Stimulated activated CD4-positive, alpha-beta T cell treated with anti-CD3 and anti-CD28 coated beads, Interleukin-4, amount 100 ng/mL, for 24 hours (primary cell): Measurements from ENCODE around the gene ZNF143.
A peak's percentile ranks its signal among the peaks of the same experiment; 100 is the strongest.

Source experiments
- DNase-seq: peaks from one replicate; pipeline ENCODE4 v3.0.0-alpha.2; 2020

The ZNF143 gene

DNA sequence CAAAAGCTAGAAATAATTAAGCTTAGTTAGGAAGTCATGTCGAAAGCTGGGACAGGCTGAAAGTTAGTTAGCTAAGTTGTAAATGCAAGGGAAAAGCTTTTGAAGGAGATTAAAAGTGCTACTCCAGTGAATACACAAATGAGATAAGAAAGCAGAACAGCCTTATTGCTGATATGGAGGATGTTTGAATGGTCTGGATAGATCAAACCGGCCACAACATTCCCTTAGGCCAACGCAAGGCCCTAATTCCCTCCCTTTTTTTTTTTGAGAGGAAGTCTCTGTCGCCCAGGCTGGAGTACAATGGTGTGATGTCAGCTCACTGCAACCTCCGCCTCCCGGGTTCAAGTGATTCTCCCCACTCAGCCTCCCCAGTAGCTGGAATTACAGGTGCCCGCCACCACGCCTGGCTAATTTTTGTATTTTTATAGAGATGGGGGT, 89.4 kb downstream of the ZNF143 start:
- DNase-seq, result no peak

DNA sequence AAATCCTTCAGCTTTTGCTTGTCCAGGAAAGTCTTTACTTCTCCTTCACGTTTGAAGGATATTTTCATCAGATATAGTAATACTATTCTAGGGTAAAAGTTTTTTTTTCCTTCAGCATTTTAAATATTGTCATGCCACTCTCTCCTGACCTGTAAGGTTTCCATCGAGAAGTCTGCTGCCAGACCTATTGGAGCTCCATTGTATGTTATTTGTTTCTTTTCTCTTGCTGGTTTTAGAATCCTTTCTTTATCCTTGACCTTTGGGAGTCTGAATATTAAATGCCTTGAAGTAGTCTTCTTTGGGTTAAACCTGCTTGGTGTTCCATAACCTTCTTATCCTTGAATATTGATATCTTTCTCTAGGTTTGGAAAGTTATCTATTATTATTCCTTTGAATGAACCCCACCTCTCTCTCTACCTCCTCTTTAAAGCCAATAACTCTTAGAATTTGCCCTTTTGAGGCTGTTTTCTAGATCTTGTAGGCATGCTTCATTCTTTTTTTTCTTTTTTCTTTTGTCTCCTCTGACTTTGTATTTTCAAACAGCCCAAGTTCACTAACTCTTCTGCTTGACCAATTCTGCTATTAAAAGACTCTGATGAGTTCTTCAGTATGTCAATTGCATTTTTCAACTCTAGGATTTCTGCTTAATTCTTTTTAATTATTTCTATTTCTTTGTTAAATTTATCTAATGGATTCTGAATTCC, 100.6 kb downstream of the ZNF143 start:
- no peak for DNase-seq

DNA sequence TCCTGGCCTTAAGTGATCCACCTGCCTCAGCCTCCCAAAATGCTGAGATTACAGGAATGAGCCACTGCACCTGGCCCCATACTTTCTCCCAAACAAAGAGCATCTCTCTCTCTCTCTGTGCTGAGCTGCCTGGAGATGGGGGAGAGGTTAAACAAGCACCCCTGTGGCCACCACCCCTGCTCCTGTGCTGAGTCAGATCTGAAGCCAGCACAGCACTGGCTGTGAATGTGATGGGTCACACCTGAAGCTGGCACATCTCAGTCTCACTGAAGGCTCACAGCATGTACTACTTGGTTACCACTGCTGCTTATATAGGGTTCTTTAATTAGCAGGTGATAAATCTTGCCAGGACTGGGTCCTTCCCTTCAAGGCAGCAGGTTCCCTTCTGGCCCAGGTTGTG, 101.9 kb downstream of the ZNF143 start:
- no peak for DNase-seq

DNA sequence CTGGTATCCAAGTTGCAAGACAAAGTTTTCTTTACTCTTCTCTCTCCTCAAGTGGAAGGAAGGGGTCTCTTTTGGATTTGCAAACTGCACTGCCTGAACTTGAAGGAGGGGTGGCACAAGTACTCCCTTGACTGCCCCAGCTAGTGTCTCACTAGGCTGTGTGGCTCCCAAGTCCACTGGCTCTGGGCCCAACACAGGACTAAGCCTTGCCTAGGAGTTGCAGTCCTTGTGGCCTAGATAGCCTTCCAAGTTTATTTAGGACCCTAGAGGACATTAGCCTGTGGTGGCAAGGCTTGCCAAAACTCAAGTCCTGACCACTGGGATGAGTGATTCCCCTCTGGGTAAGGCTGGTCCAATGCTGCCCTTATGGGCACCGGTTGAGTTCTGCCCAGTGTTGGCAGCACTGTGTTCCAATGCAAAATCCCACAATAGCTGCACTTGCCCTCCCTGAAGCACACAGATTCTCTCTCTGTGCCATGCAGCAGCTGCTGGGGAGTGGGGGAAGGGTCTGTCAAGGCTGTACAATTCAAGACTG, 102.5 kb downstream of the ZNF143 start:
- no peak for DNase-seq

DNA sequence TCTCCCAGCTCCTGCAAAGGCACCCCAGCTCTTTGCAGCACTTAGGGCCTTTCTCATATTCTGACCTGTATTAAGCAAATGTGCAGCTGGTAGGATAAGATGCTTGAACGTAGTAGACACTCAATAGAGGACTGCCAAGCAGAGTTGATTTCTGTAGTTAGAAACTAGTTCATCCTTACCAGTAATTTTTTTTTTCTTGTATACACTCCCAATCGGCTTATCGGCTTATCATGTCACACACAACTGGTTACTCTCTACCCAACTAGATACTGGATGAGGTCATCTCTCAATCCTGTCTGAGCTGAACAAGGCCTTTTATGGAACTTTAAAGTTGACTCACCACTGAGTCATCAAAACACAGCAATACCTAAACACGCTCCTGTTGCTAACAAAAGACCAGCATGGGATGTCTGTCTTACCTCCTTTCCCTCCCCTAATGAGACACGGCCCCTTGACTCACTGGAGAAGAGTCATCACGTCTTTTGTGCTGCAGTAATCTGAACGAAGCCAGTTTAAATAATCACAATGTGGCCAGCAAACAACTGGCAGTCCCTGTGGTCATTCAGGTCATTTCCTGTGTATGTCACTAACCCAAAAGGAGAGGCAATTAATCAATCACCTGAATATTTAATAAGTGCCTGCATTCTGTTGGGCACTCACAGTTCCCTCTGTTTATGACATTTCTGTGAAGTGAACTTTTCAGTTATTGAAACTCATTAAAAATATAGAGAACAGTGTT, 105.2 kb downstream of the ZNF143 start:
- peak; percentile 77 for DNase-seq

DNA sequence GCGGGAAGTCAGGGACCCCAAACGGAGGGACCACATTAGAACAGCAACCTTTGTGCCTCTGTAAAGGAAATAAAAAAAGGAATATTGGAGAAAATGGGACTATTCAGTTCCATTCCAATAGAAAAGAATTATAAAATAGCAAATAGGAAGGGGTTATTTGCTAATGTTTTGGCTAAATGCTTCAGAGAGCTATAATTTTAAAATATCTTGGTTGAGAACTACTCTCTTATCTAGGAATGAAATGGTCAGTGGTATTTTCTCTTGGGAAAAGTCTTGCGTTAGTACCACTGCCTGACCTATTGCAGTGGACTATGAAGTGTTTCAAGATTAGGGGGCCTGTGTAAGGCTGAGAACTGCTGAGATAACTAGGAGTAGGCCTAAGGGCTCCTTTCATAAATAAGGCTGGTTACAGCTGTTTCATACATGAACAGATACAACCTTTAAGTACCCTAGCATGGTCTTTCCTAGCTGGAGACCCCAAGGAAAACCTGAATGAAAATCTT, 105.8 kb downstream of the ZNF143 start:
- no peak for DNase-seq

DNA sequence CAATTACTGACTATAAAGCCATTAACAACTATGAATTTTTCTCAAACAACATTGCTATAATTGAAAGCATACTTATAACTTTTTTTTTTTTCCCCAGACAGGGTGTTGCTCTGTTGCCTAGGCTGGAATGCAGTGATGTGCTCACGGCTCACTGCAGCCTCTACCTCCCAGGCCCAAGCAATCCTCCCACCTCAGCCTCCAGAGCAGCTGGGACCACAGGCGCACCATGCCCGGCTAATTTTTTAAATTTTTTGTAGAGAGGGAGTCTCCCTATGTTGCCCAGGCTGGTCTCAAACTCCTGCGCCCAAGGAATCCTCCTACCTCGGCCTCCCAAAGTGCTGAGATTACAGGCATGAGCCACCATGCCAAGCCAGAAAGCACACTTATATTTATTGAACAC, 106.6 kb downstream of the ZNF143 start:
- no peak for DNase-seq

DNA sequence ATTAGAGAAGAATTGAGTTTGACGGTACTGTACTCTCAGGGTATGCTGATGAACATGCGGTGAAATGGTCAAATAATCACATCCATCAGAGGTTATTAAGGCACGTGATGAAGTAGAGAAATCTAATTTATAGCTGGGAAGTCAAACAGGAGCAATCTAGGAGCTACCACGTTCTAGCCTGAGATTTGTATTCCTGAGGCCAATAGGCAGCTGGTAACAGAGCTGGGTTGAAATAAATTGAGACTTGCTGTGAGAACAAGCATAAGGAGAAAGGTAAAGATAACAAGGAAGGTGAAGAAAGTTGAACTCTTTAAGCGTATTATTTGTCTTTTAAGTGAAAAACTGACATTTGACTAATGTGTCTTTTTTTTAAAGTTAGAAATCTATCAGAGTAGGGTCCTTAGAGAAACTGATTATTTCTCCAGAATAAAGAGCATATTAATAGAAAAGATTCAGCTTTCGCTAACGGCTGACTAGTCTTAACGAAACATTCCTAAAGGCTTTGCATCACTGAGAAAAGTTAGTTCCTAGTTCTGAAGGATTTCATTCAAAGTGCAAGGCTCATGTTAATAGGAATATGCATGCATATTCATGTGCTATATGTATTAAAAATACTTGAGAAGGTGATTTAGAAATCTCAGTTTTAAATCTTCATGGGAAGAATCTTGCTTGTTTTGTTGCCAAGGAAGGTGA, 107.5 kb downstream of the ZNF143 start:
- no peak for DNase-seq

DNA sequence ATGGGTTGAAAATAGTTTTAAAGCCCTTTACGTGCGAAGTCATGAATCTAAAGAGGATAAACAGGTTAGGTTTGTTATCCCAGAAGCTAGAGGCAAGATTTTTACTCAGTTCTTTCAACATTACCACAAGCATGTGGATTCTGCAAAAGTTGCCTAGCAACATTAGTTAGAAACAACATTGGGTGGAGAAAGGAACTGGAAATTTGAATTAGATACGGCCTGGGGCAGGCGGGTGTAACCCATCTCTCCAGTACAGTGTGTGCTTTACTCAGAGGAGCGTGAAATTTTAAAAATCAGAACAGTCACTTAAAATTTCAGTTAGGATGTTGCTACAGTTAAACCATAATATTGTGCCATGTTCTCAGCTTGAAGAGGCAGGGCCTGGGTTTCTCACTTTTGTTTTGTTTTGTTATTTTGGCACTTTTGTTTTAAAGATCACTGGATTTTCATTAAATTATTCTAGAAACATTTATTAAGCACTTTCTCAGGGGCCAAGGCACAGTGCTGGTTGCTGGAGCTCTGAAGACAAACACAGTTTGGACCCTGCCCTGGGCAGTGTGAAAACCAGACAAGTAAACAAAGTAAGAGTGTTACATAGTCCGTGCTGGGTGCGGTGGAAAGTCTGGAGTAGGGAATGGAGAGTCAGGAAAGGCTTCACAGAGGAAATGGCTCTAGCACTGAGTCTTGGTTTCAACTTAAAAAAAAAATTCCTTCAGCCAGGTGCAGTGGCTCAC, 108.2 kb downstream of the ZNF143 start:
- no peak for DNase-seq

DNA sequence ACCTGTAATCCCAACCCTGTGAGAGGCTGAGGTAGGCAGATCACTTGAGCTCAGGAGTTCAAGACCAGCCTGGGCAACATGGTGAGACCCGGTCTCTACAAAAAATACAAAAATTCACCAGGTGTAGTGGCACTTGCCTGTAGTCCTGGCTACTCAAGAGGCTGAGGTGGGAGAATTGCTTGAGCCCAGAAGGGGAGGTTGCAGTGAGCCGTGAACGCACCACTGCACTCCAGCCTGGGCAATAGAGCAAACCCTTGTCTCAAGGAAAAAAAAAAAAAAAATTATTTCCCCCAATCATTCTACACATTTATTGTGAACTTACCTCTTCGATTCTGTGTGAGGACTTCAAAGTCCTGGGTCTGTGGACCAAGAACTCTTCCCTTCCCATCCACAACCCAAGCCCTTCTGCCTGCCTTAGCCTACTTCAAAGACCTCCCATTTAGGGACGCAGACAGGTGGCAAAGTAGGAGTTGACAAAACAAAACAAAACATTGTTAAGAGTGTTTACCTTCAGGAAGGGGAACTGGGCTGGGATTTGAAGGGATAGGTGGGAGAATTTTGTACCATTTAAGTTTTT, 108.9 kb downstream of the ZNF143 start:
- no peak for DNase-seq

DNA sequence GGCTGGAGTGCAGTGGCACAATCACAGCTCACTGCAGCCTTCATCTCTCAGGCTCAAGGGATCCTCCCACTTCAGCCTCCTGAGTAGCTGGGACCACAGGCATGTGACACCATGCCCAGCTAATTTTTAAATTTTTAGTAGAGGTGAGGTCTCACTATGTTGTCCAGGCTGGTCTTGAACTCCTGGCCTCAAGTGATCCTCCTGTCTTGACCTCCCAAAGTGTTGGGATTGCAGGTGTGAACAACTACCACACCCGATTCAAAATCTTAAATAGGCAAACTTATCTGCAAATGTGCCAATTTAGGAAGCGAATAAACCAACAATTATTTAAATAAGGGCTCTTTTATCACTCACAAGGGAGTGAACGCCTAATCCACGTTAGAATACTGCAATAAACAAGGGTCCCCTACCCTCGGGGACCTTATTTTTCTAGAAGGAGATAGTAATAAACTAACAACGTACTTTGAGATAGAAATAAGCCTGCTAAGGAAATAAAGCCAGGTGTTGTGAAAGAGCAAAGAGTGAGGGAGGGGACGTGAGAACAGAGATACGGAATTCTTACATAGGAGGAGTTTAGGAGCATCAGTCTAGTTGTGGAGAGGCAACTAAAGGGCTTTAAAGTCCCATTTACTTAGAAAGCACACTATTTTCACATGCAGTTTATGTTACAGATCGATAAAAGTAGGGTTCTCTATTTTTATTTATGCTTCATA, 109.7 kb downstream of the ZNF143 start:
- DNase-seq, result no peak

DNA sequence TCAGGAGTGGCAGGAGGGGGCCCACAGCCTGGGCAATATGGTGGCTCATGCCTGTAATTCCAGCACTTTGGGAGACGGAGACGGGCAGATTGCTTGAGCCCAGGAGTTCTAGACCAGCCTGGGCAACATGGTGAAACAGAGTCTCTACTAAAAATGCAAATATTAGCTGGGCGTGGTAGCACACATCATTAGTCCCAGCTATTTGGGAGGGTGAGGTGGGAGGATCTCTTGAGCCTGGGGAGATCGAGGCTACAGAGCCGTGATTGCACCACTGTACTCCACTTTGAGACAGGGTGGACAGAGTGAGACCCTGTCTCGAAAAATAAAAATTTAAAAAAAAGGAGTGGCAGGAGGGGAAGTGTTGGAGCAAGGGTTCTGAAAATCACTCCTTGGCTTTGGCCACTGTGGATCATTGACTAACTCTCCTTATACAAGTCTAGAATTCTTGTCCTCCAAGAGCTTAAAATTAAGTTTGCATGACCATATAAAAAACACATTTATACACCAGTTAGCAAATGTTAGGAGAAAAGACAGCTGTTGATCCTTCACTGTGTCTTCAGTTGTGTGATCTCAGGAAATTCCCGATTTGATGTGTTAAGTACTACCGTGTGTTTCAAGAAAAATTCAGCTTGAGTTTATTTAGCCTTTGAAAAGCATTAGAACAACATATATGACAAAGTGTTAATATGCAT, 110.4 kb downstream of the ZNF143 start:
- DNase-seq, result no peak

DNA sequence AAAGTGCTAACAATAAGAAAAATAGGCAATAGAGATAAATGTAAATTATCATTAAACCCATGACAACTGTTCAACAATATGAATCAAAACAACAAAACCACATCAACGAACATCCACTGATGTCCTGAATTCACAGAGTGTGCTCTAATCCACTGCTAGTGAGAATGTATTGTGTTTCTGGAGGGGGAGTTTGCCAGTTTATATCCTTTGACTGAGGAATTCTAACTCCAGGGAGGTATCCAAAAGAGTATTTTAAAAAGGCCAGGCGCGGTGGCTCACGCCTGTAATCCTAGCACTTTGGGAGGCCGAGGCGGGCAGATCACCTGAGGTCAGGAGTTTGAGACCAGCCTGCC, 110.9 kb downstream of the ZNF143 start:
- DNase-seq, result no peak

DNA sequence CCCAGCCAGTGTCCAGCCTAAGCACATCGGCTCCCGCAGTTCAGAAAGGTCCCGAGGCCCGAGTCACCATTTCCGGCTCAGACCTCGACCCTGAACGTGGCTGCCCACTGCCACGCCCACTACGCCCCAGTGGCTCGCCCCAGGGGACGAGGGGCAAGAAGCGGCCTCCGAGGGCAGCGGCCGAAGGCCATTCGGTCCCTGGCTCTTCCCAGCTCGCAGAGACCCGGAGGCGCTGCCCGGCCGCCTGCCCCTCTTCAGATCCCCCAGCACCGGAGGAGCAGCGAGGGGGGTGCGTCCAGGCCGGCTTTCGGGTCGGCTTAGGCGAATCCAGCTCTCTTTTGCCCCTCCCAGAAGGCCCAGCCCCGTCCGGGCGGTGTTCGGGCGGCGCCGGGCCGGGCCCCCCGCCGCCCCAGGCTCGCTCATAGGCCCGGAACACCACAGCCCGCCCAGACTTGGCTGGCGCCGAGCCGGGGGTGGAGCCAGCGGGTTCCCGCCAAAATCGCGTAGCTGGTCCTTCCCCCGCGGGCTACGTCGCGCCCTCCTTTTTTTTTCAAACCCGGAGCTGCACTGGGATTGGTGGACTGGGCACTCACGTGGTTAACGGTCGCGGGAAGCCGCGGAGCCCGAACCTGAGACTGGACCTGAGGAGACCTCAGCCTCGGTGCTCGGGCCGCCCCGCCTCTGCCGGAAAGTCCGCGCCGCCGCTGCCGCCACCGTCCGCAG, 112.4 kb downstream of the ZNF143 start, which contains the start of gene WEE1:
WEE1 (plus strand) TSS at position 619 of the 723 bp plus-strand sequence. CDS start 264 bp downstream, outside the sequence.
- peak; percentile 97 for DNase-seq

DNA sequence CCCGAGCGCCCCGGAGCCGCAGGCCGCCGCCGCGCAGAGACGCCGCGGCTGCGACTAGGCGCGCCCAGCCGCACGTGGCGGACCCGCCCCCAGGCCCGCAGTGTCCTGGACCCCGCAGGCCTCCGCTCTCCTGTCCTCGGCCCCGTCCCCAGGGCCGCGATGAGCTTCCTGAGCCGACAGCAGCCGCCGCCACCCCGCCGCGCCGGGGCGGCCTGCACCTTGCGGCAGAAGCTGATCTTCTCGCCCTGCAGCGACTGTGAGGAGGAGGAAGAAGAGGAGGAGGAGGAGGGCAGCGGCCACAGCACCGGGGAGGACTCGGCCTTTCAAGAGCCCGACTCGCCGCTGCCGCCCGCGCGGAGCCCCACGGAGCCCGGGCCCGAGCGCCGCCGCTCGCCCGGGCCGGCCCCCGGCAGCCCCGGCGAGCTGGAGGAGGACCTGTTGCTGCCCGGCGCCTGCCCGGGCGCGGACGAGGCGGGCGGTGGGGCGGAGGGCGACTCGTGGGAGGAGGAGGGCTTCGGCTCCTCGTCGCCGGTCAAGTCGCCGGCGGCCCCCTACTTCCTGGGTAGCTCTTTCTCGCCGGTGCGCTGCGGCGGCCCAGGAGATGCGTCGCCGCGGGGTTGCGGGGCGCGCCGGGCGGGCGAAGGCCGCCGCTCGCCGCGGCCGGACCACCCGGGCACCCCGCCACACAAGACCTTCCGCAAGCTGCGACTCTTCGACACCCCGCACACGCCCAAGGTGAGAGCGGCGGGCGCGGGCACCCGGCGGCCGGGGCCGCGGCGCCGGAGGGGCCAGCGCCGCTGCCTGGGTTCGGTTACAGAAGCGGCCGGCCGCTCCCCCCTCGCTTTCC, 113.2 kb downstream of the ZNF143 start:
- peak; percentile 16 for DNase-seq

DNA sequence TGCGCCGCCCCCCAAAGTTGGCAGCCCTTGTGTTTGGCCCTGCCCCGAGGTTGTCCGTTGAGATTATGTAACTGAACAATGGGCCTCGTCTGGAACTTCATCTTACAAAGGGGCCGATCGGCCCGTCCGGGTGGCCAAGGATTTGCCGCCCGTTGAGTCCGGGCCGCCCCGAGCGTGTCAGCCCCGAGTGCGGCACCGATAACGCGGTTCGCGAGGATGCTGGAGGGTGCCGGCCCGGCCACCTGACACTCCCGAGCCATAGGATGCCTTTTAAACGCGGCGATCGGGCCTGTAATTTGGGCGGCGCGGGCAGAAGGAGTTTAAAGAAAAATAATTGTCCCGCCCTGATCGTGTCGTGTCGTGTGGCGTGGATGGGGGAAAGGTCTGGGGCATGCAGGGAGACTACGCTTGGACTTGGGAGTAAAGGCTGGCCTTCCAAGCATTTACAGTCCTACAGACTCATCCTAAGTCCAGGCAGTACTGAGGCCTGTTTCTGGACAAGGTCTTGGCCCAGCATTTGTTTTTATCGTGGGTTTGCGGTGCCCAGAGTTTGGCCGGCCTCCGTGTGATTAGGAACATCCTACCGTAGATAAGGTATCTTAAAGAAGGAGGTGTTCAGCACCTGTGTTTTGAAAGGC, 113.9 kb downstream of the ZNF143 start:
- DNase-seq, result peak; percentile 14

DNA sequence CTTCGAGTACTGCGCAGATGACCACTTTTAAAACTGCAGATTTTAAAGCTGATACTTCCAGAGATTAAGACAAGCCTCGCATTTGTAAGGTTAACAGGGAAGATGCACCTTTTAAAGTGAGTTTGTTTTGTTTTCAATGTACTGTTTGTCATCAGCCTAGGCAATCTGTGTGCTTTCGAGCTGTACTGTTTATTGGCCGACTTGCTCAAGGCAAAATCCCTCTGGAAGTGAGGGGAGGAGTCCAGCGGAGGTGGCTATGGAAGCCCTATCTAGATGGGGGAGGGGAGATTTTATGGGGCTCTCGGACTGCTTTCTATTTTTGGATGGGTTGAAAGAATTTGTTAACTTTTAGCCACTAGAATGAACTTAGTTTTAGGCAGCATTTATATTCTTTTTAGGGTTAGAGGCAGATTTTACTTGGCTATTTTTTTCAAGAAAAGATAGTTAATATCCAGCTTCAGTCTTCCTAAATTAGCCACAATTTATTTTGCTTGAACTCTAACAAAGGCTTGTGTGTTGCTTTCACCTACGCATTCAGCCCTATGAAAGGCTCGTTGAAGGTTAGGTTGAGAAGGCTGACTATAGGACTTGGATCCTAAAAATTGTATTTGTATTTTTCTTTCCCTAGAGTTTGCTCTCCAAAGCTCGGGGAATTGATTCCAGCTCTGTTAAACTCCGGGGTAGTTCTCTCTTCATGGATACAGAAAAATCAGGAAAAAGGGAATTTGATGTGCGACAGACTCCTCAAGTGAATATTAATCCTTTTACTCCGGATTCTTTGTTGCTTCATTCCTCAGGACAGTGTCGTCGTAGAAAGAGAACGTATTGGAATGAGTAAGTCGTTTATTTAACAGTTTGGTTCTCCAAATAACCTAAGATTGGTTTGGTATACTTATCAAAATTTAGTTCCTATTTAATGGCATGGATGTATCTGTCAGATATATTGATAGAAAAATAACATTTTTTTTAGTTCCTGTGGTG, 114.7 kb downstream of the ZNF143 start:
- DNase-seq, result no peak
